GM19238 (cell line): ENCODE measurements around the gene GALNT2.

Experiments
- DNase-seq: peaks from one replicate; pipeline ENCODE4 v3.0.0; 2011; ENCODE audit warnings: low spot score; ENCODE audit not compliant: insufficient read length

GALNT2 gene

DNA sequence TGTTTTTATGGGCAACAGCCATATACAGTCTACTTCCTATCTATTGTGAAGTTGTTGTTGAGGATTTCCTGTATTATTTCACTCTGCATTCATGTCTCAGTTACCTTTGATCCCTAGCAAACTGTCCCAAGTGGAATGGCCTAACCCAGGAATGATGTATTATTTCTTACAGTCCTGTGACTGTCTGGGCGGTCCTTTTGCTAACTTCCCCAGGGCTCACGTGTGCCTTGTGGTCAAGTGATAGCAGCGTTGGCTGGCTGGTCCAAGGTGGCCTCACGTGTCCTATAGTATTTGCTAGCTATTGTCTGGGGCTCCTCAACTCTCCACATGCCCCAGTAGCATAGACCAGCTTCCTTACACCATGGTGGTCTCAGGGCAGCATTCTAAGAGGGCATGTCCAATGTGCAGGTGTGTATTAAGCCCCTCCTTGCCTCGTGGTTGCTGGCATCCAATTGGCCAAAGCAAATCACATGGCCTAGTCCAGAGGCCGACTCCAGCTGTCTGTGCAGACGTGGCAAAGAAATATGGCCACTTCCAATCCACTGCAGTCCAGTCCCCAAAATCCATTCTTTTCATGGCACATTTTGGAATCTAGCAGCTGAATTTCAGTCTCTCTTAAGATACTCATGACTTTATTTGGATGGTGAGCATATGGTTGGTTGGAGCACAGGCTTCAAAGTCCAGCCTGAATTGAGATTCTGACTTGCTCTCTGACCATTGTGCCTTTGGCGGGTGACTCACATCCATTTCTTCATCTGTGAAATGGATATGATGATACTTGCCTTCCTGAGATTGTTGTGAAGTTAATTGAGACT lies 94.1 kb downstream of the GALNT2 start:
- no peak for DNase-seq

DNA sequence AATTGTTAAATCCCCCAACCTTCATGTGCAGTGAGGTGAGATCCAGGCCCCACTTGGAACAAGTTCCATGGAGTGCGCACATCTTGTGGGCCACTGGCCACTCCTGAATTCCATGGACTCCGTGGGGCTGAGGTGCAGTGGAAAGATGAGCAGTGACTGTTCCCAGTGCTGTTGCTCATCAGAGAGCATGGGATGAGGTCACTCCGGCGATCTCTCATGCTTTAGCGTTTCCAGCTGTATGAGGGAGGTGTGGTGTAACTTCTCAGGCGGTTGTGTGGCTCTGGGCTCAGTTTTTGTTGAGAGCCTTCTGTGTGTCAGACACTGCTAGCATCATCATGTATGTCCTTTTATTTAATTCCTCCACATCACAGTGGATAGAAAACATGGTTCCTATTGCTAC lies 96.2 kb downstream of the GALNT2 start:
- DNase-seq = no peak

- no peak for DNase-seq
Measured at GRCh38 chr1:230163719-230164118, 96.7 kb downstream of the GALNT2 start.

- no peak for DNase-seq
Measured at GRCh38 chr1:230165536-230165935, 98.5 kb downstream of the GALNT2 start.

DNA sequence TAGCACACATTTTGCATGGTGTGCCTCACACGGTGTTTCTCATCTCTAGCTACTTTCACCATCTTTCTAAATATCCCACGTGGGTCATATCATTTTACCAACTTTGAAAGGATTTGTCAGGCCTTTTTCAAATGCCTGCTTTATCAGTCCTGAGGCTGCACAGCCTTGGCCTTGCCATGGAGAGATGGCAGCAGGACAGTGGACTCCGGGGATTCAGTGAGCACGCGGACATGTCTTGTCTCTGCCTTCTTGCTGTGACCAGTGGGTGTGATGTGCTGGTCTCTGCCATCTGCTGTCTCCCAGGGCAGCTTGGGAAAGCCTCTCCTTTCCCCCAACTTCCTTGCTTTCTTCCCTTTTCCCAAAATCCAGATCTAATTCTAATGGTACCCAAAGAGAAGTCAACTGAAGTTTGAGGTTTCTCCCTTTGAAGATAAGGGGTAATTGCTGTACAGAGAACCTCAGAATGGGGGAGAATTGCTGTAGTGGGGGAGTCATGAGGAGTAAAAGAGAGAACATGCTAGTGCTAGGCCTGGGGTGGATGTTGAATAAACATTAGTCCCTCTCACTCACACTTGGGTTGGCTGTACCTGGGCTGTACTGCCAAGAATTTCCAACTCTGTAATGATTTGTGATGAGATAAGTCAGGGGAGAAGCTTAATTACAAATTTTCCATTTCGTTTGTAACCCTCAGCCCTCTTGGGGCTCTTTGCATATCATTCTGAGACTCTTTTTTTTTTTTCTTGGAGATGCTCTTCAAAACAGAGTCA lies 99.5 kb downstream of the GALNT2 start:
- DNase-seq = no peak

GRCh38 chr1:230167419-230167852 lies 100.4 kb downstream of the GALNT2 start:
- no peak for DNase-seq

DNA sequence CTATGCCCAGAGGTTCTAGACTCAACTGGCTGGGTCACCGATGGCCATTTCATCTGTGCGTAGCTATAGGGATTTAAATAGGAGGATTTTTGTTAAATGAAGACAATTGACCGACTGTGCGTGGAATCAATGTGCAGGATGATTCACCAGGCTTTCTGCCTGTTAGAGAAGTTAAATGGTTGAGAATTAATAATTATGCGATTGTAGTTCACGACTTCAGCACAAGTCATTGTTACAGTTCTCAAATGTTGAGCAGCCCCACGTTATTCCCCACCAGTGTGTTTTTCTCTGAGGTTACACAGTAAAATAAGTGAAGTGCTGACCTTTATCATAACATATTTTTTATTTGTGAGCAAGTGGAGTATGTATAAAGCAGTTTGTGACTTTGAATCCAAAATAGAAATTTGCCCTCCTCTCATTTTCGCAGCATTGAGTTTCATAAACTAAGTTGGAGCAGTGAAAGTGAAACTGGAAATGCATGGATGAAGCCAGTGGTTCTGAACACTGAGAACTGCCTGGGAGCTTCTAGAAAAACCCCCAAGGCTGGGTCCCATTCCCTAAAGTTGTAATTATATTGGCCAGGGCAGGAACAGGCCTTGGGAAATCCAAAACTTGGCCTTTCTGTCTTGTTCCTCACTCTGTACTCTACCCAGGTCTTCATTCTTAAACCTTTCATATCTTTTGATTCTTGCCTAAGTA lies 102.6 kb downstream of the GALNT2 start:
- no peak for DNase-seq

DNA sequence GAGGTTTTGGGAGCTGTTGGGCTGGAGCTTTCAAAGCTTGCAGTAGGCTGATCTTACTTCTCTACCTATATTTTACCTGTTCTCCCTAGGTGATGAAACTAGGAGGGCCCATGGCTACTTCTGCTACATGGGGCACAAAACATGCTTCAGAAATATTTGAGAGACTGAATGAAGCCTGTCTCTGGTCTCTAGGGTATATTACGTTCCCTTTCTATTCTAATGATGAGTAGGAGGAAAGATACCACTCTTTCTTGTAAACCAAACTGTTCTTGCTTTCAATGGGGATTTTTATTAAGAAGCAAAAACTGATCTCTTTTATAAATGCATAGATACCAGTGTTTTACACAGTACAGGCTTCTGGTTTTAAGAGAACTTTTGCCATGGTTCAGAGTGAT lies 103.1 kb downstream of the GALNT2 start:
- DNase-seq = no peak

GRCh38 chr1:230170622-230171021 lies 103.6 kb downstream of the GALNT2 start:
- DNase-seq = no peak

DNA sequence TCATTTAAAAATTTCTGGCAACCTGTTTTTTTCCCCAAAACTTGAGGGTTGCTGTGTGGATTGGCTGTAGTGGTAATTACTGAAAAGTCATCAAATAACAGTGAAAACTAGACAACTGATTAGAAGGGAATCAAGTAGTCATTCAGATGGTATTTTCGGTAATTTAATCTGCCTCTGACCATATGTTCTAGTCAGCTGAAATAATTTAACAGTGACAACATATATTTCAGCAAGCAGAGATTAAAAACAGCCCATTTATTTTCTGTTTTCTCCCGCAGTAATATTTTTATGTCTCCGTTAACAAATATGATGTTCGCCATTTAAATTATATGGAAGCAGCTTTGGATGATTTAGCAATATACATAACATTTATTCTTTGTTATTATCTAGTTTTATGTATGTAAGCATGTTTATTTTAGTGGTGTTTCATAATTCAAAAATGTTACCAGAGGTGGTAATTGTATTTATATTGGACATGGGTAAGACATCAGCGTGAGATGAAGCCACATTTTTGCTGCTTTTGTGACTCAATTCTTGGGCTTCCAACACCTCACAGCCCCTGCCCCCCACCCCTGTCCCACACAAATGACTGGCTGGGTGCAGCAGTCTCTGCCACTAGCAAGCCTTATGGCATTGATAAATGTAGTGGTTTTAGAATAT lies 104.4 kb downstream of the GALNT2 start:
- no peak for DNase-seq

DNA sequence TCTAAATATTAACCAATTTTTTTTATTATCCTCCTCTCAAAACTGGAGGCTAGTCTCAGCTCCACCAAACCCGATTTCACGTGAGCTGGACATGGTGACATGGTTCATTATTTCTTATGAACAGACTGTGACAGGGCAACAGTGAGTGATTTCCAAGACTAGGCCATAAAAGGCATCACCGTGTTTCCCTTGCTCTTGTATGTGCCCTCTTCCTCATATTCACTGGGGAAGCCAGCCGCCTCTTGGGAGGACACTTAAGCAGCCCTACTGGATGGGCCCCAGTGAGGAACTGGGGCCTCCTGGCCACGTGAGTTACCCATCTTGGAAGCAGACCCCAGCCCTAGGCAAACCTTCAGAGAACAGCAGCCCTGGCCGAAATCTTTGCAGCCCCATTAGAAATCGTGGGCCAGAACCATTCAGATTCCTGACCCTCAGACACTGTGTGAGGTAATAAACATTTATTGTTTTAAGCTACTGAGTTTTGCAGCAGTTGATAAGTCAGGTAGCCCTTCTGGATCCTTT lies 105.0 kb downstream of the GALNT2 start:
- no peak for DNase-seq

GRCh38 chr1:230173187-230173975 lies 106.3 kb downstream of the GALNT2 start:
- DNase-seq = no peak

DNA sequence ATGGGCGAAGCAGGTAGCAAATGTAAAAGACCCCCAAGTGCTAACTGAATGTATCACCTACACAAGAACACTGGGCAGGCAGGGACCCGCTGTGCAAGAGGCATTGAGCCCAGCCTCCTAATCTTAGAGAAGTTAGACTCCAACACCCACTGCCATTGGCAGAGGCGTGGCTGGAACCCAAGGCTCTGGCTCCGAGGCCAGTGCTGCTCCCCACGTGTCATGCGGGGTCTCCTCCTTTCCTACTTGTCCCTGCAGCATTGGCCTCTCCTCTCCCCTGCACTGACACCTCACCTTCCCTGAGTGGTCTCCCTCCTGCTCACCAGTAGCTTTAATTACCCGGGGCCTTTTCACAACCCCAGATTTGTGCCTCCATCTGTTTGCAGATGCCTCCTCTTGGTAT lies 107.0 kb downstream of the GALNT2 start:
- DNase-seq = no peak

DNA sequence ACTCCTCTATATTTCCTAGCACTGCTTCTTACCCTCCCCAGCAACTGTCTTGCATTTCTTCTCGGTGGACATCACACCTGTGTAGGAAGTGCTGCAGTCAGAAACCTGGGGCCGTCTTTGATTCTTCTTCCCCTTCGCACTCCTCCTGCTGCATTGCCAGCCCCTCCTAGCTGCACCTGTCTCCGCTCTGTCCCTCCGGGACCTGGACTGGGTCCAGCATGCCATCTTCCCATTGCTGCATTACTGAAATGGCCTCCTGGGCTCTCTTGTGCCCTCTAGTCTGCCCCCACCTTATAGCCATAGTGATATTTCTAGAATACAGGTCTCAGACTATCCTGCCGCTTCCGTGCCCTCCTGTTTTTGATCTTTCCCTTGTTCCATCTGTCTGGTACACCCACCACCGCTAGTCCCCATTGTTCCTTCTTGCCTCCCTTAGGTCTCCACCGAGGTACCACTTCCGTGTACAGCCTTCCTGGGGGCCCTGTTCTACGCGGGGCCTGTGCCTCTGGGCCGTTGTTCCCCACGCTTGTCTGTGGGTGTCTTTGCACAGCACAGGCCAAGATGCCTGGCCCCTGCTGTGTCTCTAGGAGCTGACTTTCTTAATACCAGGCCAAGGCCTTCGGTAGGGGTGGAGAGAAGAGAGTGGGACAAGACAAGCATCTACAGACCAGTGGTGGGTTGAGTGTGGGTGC lies 107.6 kb downstream of the GALNT2 start:
- no peak for DNase-seq

- no peak for DNase-seq
Measured at GRCh38 chr1:230175163-230175747, 108.2 kb downstream of the GALNT2 start.

DNA sequence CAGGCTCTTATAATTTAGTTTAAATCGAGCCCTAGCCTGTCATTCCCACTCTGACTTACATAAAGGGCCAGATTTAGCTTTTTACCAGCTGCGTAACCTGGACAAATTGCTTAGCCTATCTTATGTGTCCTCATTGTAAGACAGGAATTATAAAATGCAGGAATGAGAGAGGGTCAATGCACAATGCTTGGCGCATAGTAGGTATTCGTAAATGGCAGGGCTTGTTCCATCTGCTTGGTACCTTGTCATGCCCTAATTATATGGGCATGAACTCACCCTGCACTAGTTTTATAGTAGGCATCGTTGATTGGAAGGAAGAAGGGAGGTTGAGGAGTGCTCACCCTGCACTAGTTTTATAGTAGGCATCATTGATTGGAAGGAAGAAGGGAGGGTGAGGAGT lies 108.8 kb downstream of the GALNT2 start:
- no peak for DNase-seq

DNA sequence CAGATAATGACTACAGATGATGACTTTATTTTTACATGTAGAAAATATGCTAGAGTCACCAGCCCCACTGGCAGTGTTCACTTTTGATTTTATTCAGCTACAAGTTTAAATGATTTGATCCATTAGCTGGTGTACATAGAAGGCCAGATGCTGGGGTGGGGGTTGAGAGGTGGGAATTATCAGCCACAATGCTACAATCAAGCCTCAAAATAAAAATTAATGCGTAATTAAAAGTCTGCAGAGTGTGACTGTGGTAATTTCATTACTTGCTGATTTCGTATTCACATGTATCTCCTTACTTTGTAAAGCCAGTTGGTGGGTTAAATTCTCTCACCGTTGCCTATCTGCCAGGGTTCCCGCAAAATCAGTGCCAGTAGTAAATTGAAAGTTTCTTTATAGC lies 109.3 kb downstream of the GALNT2 start:
- no peak for DNase-seq

- DNase-seq = no peak
Measured at GRCh38 chr1:230176871-230177411, 109.9 kb downstream of the GALNT2 start.

- DNase-seq = no peak
Measured at GRCh38 chr1:230179249-230179648, 112.2 kb downstream of the GALNT2 start.
